Astrocyte (in vitro differentiated cells and primary cell): ENCODE measurements around the gene CMTM8. TPM values are rescaled to one million over a fixed set of nuclear protein-coding genes. Genes with fewer than 3 reads are reported as not detected.

Experiments
- DNase-seq: peaks from one replicate; pipeline ENCODE4 v3.0.0-alpha.2; 2010; ENCODE audit warnings: low read depth
- FAIRE-seq: peaks from 2 replicates; lab custom pipeline; 2011; peaks lifted over from hg19 to GRCh38; lab: Jason Lieb, UNC
- H2AFZ ChIP-seq: 2 replicates; pipeline ENCODE4 v1.6.0; 2012; ENCODE audit warnings: low read depth, low read length, inconsistent platforms
- H3K27ac ChIP-seq: 2 replicates; pipeline ENCODE4 v1.5.1; 2011; ENCODE audit warnings: low read depth, low read length, inconsistent platforms
- H3K27me3 ChIP-seq: 2 replicates; pipeline ENCODE4 v1.6.0; 2011; ENCODE audit warnings: low read length, inconsistent platforms; ENCODE audit not compliant: insufficient read depth
- H3K36me3 ChIP-seq: 2 replicates; pipeline ENCODE4 v1.5.1; 2011; ENCODE audit warnings: low read length, inconsistent platforms; ENCODE audit not compliant: insufficient read depth
- H3K4me1 ChIP-seq: 2 replicates; pipeline ENCODE4 v1.5.1; 2011; ENCODE audit warnings: low read length, inconsistent platforms; ENCODE audit not compliant: insufficient read depth
- H3K4me2 ChIP-seq: 2 replicates; pipeline ENCODE4 v1.6.0; 2012; ENCODE audit warnings: low read length, inconsistent platforms
- H3K4me3 ChIP-seq: 2 replicates; pipeline ENCODE4 v1.5.1; 2011; ENCODE audit warnings: low read depth, mild to moderate bottlenecking, low read length, inconsistent platforms; ENCODE audit not compliant: insufficient read depth
- H3K79me2 ChIP-seq: 2 replicates; pipeline ENCODE4 v1.6.0; 2012; ENCODE audit warnings: mild to moderate bottlenecking, low read length, inconsistent platforms; ENCODE audit not compliant: insufficient read depth
- H3K9ac ChIP-seq: 2 replicates; pipeline ENCODE4 v1.6.0; 2012; ENCODE audit warnings: mild to moderate bottlenecking, low read length, inconsistent platforms
- H3K9me3 ChIP-seq: 2 replicates; pipeline ENCODE4 v1.5.1; 2012; ENCODE audit warnings: low read depth, mild to moderate bottlenecking, low read length, inconsistent platforms; ENCODE audit not compliant: insufficient read depth
- H4K20me1 ChIP-seq: 2 replicates; pipeline ENCODE4 v1.6.0; 2012; ENCODE audit warnings: low read length, inconsistent platforms; ENCODE audit not compliant: insufficient read depth
- H3K27ac Mint-ChIP-seq: one replicate; pipeline ENCODE4 v1.8.0; 2021; ENCODE audit warnings: mild to moderate bottlenecking, mixed read lengths; ENCODE audit not compliant: unreplicated experiment
- H3K27me3 Mint-ChIP-seq: one replicate; pipeline ENCODE4 v1.8.0; 2021; ENCODE audit warnings: low read depth, mixed read lengths; ENCODE audit not compliant: unreplicated experiment
- H3K36me3 Mint-ChIP-seq: one replicate; pipeline ENCODE4 v1.8.0; 2021; ENCODE audit warnings: low read depth, mixed read lengths; ENCODE audit not compliant: unreplicated experiment
- H3K4me1 Mint-ChIP-seq: one replicate; pipeline ENCODE4 v1.8.0; 2021; ENCODE audit warnings: low read depth, mixed read lengths; ENCODE audit not compliant: unreplicated experiment
- H3K4me3 Mint-ChIP-seq: one replicate; pipeline ENCODE4 v1.8.0; 2021; ENCODE audit warnings: mild to moderate bottlenecking, moderate library complexity, mixed read lengths; ENCODE audit not compliant: unreplicated experiment
- H3K9me3 Mint-ChIP-seq: one replicate; pipeline ENCODE4 v1.8.0; 2021; ENCODE audit warnings: mild to moderate bottlenecking, mixed read lengths; ENCODE audit not compliant: unreplicated experiment
- CTCF ChIP-seq: IDR thresholded peaks from 2 replicates; pipeline ENCODE4 v1.5.1; 2011; ENCODE audit warnings: low read depth, mild to moderate bottlenecking, inconsistent platforms, low read length, moderate library complexity; ENCODE audit not compliant: insufficient read depth
- EZH2 ChIP-seq: IDR thresholded peaks from 2 replicates; pipeline ENCODE4 v1.6.1; 2012; ENCODE audit warnings: mild to moderate bottlenecking, low read length, inconsistent platforms; ENCODE audit not compliant: insufficient read depth
- total RNA-seq: library from RNA; stranded (reverse); gene quantifications from 2 replicates; pipeline ENCODE4 v1.2.1, GENCODE V29; 2021

The CMTM8 gene
- total RNA-seq, 1 donor from 2014 or later: 1.6 TPM

DNA sequence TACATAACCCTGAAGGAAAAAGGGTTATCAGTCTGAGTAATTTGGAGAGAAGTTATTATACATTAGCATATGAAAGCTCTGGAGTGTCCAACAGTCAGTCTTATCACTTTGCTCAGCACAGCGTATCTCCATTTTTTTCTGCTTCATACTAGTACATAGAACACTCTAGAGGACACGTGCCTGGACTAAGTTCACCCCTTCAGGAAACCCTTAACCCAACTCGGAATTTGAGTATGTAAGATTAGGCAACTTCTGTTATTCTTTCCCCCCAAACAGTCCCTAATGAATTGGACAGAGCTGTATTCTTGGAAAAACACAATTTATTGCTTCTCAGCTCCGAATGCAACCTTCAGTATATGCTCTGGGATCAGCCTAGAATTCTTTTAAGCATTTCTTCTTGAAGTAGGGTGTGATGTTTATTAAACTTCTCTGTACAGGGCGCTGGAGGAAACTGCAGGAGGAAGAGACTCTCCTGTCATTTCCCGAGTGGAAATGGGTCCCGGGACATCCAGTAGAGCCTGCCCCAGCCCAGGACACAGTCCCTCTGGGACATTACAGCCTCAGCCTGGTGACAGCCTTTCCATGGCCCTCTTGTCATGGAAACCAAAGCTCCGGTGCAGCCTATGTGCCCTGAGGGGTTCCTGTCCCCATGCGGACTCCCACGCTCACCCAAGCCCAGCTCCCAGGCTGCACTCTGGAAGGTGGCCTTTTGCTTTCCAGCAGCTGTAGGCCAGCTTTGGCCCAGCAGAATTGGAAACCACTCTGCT is 37.3 kb upstream of the CMTM8 start:
- Mint-ChIP-seq H3K9me3 (no peaks in the 10 kb centered on the region), H3K36me3 (peaks cover 2% of the 10 kb centered on the region), H3K4me3 (no peak overlapping the region), H3K27me3 (peaks cover 24% of the 10 kb centered on the region), H3K27ac (no peak overlapping the region), H3K4me1 (peaks cover 3% of the 10 kb centered on the region)
- FAIRE-seq (no peak), DNase-seq (no peak)
- Histone ChIP-seq H3K79me2 (no peaks in the 10 kb centered on the region), H3K4me2 (no peak overlapping the region), H3K27ac (no peak overlapping the region), H3K4me3 (no peak overlapping the region), H3K36me3 (no peaks in the 10 kb centered on the region), H2AFZ (no peak overlapping the region), H4K20me1 (no peaks in the 10 kb centered on the region), H3K4me1 (no peaks in the 10 kb centered on the region), H3K9ac (no peak overlapping the region), H3K27me3 (no peaks in the 10 kb centered on the region), H3K9me3 (no peaks in the 10 kb centered on the region)
- TF ChIP-seq EZH2 (no peak), CTCF (no peak)

DNA sequence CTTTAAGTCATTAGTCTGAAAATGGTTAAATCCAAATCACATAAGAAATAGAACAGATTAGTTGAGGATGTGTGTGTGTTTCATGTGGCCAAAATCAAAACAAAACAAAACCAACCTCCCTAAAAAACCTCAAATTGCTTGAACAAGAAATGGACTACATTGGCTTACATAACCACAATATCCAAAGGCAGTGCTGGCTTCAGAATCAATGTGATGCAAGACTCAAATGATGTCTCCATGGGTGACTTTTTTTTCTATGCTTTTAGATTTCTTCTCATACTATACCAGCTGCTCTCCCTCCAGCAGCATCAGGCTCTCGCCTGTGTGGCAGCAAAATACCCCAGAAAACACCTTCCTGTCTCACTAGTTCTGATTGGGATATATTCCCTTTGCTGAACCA is 36.0 kb upstream of the CMTM8 start:
- no peak overlapping the region for H3K27ac Mint-ChIP-seq
- no peaks in the 10 kb centered on the region for H3K36me3 ChIP-seq
- H3K4me2 ChIP-seq: no peak overlapping the region
- H3K4me3 Mint-ChIP-seq: no peak overlapping the region
- H3K27ac ChIP-seq: no peak overlapping the region
- H3K27me3 ChIP-seq: peaks cover 4% of the 10 kb centered on the region
- DNase-seq: no peak
- no peak overlapping the region for H2AFZ ChIP-seq
- no peaks in the 10 kb centered on the region for H3K79me2 ChIP-seq
- no peak overlapping the region for H3K4me3 ChIP-seq
- H4K20me1 ChIP-seq: no peaks in the 10 kb centered on the region
- no peaks in the 10 kb centered on the region for H3K9me3 Mint-ChIP-seq
- H3K36me3 Mint-ChIP-seq: peaks cover 2% of the 10 kb centered on the region
- no peak overlapping the region for H3K9ac ChIP-seq
- H3K27me3 Mint-ChIP-seq: peaks cover 24% of the 10 kb centered on the region
- H3K4me1 ChIP-seq: no peaks in the 10 kb centered on the region
- peaks cover 3% of the 10 kb centered on the region for H3K4me1 Mint-ChIP-seq
- no peak for FAIRE-seq
- no peak for TF ChIP-seq CTCF
- TF ChIP-seq EZH2: no peak
- no peaks in the 10 kb centered on the region for H3K9me3 ChIP-seq

DNA sequence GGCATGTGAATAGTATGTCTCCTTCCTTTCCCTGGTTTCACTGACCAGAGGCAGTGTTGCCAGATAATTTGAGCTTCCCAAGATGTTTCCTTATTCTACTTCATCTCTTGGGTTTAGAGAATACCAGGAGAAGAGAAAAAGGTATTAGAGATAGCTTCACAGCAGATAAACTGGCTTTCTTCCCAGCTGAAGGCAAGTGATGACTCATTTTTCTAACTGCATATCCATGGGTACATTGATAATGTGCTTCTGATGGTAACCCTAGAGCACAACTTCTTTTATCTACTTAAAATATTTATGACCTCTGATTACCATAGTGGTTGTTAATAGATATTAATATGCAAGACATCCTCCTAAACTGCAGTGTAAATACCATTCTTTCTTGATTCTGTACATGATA is 34.6 kb upstream of the CMTM8 start:
- H3K4me3 ChIP-seq: no peak overlapping the region
- H3K9ac ChIP-seq: no peak overlapping the region
- H2AFZ ChIP-seq: no peak overlapping the region
- FAIRE-seq (no peak), DNase-seq (peak; percentile 53)
- H3K27me3 ChIP-seq: peaks cover 6% of the 10 kb centered on the region
- H3K4me1 ChIP-seq: no peaks in the 10 kb centered on the region
- TF ChIP-seq EZH2 (no peak), CTCF (no peak)
- no peaks in the 10 kb centered on the region for H4K20me1 ChIP-seq
- no peaks in the 10 kb centered on the region for H3K79me2 ChIP-seq
- no peak overlapping the region for H3K4me2 ChIP-seq
- H3K27ac ChIP-seq: no peak overlapping the region
- Mint-ChIP-seq H3K4me1 (peaks cover 3% of the 10 kb centered on the region), H3K27me3 (peaks cover 17% of the 10 kb centered on the region), H3K36me3 (peaks cover 2% of the 10 kb centered on the region), H3K4me3 (no peak overlapping the region), H3K9me3 (no peaks in the 10 kb centered on the region), H3K27ac (no peak overlapping the region)
- H3K36me3 ChIP-seq: no peaks in the 10 kb centered on the region
- no peaks in the 10 kb centered on the region for H3K9me3 ChIP-seq
